Panc1 (cell line): ENCODE results near the gene LDLRAD4. TPM values are rescaled to one million over a fixed set of nuclear protein-coding genes. Genes with fewer than 3 reads are reported as not detected.

ENCODE experiments used
- ATAC-seq: fragments of 200-7000 bp; cut with Tn5 transposase; 2 replicates; pipeline ENCODE4 v1.9.1; 2020; ENCODE audit warnings: mild to moderate bottlenecking, moderate library complexity
- BruUV-seq: library from RNA; stranded (reverse); fragments of 400-500 nt; replicated peaks from 2 replicates; lab custom pipeline; 2021; lab: Mats Ljungman, UMichigan
- CTCF ChIA-PET: fragments of 300-600 bp; sonication (Branson Sonifier 250); formaldehyde crosslinking; loops from one replicate; lab custom pipeline; 2022; ENCODE audit warnings: antibody characterized with exemption; lab: Charles Lee
- POLR2A ChIA-PET: fragments of 300-600 bp; sonication (Branson Sonifier 250); formaldehyde crosslinking; loops from one replicate; lab custom pipeline; 2022; ENCODE audit warnings: antibody characterized with exemption; lab: Charles Lee
- DNase-seq: peaks from one replicate; pipeline ENCODE4 v3.0.0-alpha.2; 2010; ENCODE audit warnings: low read depth, low spot score
- H3K27ac ChIP-seq: 2 replicates; pipeline ENCODE4 v1.5.1; 2011; ENCODE audit warnings: mild to moderate bottlenecking, low read length, inconsistent platforms
- H3K27me3 ChIP-seq: fragments of 200-500 bp; sonication (Bioruptor generic); 2 replicates; pipeline ENCODE4 v1.6.0; 2014; ENCODE audit warnings: low read length, inconsistent platforms; ENCODE audit not compliant: control insufficient read depth, insufficient read depth
- H3K36me3 ChIP-seq: fragments of 200-500 bp; sonication (Bioruptor generic); 2 replicates; pipeline ENCODE4 v1.5.1; 2014; ENCODE audit warnings: inconsistent platforms, mild to moderate bottlenecking, low read length, moderate library complexity; ENCODE audit not compliant: control insufficient read depth, insufficient read depth
- H3K4me1 ChIP-seq: 2 replicates; pipeline ENCODE4 v1.5.1; 2011; ENCODE audit warnings: inconsistent platforms, mild to moderate bottlenecking, low read length, moderate library complexity; ENCODE audit not compliant: control insufficient read depth, insufficient read depth
- H3K4me3 ChIP-seq, 2 experiments: 2 replicates each; pipeline ENCODE4 v1.5.1; 2011 to 2012; ENCODE audit warnings: low read depth in 2 of 2, low read length in 2 of 2, mild to moderate bottlenecking in 2 of 2, inconsistent platforms in 1 of 2, moderate library complexity in 1 of 2
- H3K9me3 ChIP-seq: fragments of 200-500 bp; sonication (Bioruptor generic); 2 replicates; pipeline ENCODE4 v1.5.1; 2014; ENCODE audit warnings: low read depth, mild to moderate bottlenecking, inconsistent platforms, low read length, moderate library complexity; ENCODE audit not compliant: control insufficient read depth, insufficient read depth
- CTCF ChIP-seq: fragments of 450-650 bp; IDR thresholded peaks from 2 replicates; pipeline ENCODE4 v1.5.1; 2017; ENCODE audit warnings: mild to moderate bottlenecking
- POLR2AphosphoS5 ChIP-seq: IDR thresholded peaks from 2 replicates; pipeline ENCODE4 v1.6.1; 2012; ENCODE audit warnings: mild to moderate bottlenecking, low read depth, low read length, moderate library complexity
- REST ChIP-seq, 2 experiments: IDR thresholded peaks; 2 replicates each; pipeline ENCODE4 v1.6.1; 2011 to 2012; ENCODE audit warnings: low read depth in 2 of 2, control low read depth in 1 of 2, low read length in 1 of 2, mild to moderate bottlenecking in 1 of 2, moderate library complexity in 1 of 2; ENCODE audit not compliant: insufficient read depth in 1 of 2
- SIN3A ChIP-seq: IDR thresholded peaks from 2 replicates; pipeline ENCODE4 v1.6.1; 2012; ENCODE audit warnings: low read depth, mild to moderate bottlenecking, low read length, moderate library complexity, borderline replicate concordance; ENCODE audit not compliant: insufficient read depth
- TCF7L2 ChIP-seq: IDR thresholded peaks from 2 replicates; pipeline ENCODE4 v1.6.1; 2011; ENCODE audit warnings: mild to moderate bottlenecking, low read depth, low read length, inconsistent platforms
- in situ Hi-C: cut with HindIII; loops from 2 replicates; pipeline ENCODE4 v1.10.0; 2016; ENCODE audit warnings: low sequenced_read_pairs, low pct_unique_long_range_greater_than_20kb
- intact Hi-C: fragments of 100-400 bp; cut with micrococcal nuclease; formaldehyde crosslinking; loops from one replicate; pipeline ENCODE4 v1.10.0; 2022; ENCODE audit not compliant: unreplicated experiment
- total RNA-seq: library from RNA; stranded (reverse); gene quantifications from one replicate; pipeline ENCODE4 v1.2.1, GENCODE V29; 2021; ENCODE audit not compliant: unreplicated experiment

LDLRAD4 gene
- total RNA-seq, 1 experiment from 2014 or later = 0.28 TPM

GRCh38 chr18:13616525-13617035 is 398.0 kb downstream of the LDLRAD4 start:
- ATAC-seq = no peak
- no peak for DNase-seq
- in situ Hi-C loops (no loop called here), intact Hi-C loops (no loop called here)
- Histone ChIP-seq H3K27ac (no peak overlapping the region), H3K4me3 (no peak overlapping the region), H3K4me1 (no peaks in the 10 kb centered on the region), H3K9me3 (no peaks in the 10 kb centered on the region), H3K36me3 (no peaks in the 10 kb centered on the region), H3K27me3 (peaks cover 5% of the 10 kb centered on the region; the same call in 1 of the 2 replicates)
- CTCF ChIA-PET = interaction anchor here (0.6 kb wide), 1 partner anchor 401 kb away, joined by 3 read pairs; no protein-coding TSS in a partner anchor
- BruUV-seq = no TSS peak
- TF ChIP-seq SIN3A = no peak
- TF ChIP-seq REST (IDR thresholded peaks at IDR 0.05; ENCODE audit: insufficient read depth in 1 of 2, low read depth in 2 of 2, low read length in 1 of 2) = no peak
- no peak for TF ChIP-seq POLR2AphosphoS5
- TF ChIP-seq TCF7L2 = no peak
- TF ChIP-seq CTCF = no peak
- POLR2A ChIA-PET = no interaction called here

GRCh38 chr18:13617826-13618515 is 399.4 kb downstream of the LDLRAD4 start:
- POLR2A ChIA-PET = no interaction called here

More at GRCh38 chr18:13617826-13618515, 399.4 kb downstream of the LDLRAD4 start:
- peaks cover 2% of the 10 kb centered on the region; the same call in 1 of the 2 replicates for H3K27me3 ChIP-seq
- TF ChIP-seq REST (IDR thresholded peaks at IDR 0.05; ENCODE audit: insufficient read depth in 1 of 2, low read depth in 2 of 2, low read length in 1 of 2) (no peak), CTCF (no peak), TCF7L2 (no peak), POLR2AphosphoS5 (no peak), SIN3A (no peak)
- H3K36me3 ChIP-seq = no peaks in the 10 kb centered on the region
- no peak overlapping the region for H3K4me3 ChIP-seq
- intact Hi-C loops = no loop called here
- no peaks in the 10 kb centered on the region for H3K9me3 ChIP-seq
- ATAC-seq (no peak), DNase-seq (no peak)
- H3K4me1 ChIP-seq = no peaks in the 10 kb centered on the region
- no TSS peak for BruUV-seq
- in situ Hi-C loops = no loop called here
- H3K27ac ChIP-seq = no peak overlapping the region
- CTCF ChIA-PET = interaction anchor here (0.6 kb wide), 1 partner anchor 200 kb away, joined by 6 read pairs; no protein-coding TSS in a partner anchor
